ENCODE data around the gene ST6GALNAC6.
"Not testable (repeated sequence)": the region's sequence is repeated elsewhere in the genome, so short reads cannot be mapped to it uniquely, and the experiment has no call there.

ST6GALNAC6 gene

GRCh38 chr9:127887792-127888191, 11.6 kb downstream of the ST6GALNAC6 start:
- no peak for DNase-seq

DNA sequence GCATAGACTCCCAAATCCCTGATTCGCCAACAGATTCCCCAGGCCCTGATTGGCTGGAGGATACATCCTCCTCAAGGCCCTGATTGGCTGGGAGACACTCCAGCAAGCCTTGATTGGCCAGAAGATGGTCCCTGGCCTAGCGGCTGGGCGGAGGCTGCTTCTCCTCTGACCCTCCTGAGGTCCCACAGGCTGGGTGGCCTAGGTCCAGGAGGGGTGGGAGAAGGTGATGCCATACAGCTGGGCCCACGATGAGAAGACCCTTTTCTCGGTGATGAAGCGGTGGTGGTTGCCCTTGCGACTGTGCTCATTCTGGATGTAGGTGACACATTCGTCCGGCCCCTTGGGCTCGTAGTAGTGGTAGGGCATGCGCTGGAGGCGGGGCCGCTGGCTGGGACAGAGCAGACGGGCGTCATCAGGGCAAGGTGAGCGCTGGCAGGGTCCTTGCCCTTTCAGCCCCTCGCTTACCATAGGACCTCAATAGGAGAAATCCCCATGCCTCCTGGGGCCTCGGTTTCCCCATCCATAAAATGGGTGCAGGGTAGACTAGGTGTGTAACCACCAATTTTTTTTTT, 12.9 kb downstream of the ST6GALNAC6 start:
- DNase-seq = no peak

DNA sequence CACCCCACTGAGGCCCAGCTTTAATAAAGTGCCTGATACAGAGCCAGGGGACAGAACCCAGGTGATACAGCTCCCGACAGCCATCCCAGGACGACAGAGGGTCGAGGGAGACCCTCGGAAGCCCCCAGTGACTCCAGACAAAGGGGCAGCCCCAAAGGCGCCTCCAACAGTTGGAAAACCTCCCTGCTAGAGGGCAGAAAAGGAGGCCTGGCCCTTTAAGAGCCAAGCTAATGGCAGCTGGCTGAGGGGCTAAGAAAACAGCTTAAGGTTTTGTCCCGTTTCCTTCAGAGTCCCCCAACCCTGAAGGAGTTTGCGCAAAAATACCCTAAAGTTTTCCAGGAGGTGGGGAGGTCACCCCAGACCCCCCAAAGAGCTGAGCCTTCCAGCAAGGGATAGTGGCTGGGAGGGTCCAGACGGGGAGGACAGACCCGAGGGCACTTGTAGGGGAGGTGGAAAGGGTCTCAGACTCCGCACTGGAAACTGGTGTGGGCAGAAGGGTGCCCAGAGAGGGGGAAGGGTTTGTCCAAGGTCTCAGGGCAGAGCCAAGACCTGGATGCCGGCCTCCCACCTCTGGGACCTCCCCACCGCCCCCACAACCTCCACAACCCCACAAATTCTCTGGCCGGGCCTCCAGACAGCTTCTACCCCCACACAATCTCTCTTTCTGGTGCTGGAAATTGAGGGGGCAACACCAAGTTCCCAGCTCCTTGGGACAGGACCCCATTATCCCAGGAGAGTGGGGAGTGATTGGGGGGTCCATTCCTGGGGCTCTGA, 13.7 kb downstream of the ST6GALNAC6 start:
- no peak for DNase-seq

DNA sequence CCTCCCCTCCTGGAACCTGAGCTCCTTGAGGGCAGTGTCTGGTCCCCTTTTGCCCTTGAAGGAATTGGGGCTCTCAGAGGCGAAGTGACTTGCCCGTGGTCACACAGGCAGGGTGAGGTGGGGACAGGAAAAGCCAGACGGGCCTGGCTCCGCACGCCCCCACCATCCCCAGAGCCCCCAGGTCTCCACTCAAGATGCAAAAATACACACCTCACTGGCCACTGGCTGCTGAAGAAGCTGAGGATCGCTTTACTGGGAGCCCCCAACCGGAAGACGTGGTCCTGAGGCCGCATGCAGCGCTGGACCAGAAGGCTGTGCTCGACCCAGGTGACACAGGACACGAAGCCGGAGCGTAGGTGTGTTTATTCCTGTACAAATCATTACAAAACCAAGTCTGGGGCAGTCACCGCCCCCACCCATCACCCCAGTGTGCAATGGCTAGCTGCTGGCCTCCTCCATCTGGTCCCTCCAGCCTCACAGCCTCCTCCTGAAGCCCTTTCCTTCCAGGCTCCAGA, 14.4 kb downstream of the ST6GALNAC6 start:
- DNase-seq = no peak

- no peak for DNase-seq
Observed at GRCh38 chr9:127884427-127884911, 14.9 kb downstream of the ST6GALNAC6 start.

DNA sequence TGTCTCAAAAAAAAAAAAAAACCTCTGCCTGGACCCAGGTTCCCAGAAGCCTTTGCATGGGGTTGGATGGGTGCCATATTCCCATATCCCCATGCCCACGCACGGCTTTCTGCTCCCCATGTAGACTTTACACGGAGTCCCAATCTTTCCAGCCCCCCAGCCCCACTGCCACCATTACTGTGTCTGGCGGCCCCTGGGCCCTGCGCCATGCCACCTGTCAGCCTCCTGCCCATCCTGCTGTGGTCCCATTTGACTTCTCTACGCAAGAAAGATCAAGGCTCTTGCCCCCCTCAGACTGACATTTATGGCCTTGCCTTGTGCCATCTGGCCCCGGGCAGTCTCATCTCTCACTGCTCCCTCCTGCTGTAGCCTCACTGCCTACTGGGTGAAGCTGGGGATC, 15.4 kb downstream of the ST6GALNAC6 start:
- DNase-seq = no peak

DNA sequence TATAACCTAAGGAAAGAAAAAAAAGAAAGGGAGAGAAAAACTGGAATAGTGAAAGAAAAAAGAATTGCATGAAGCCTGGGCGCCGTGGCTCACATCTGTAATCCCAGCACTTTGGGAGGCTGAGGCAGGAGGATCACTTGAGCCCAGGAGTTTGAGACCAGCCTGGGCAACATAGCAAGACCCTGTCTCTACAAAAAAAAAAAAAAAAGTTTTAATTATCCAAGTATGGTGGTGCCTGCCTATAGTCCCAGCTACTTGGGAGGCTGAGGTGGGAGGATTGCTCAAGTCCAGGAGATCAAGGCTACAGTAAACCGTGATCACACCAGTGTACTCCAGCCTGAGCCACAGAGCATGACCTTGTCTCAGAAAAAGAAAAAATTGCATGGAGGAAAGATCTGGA, 17.7 kb downstream of the ST6GALNAC6 start:
- not testable (repeated sequence) for DNase-seq

DNA sequence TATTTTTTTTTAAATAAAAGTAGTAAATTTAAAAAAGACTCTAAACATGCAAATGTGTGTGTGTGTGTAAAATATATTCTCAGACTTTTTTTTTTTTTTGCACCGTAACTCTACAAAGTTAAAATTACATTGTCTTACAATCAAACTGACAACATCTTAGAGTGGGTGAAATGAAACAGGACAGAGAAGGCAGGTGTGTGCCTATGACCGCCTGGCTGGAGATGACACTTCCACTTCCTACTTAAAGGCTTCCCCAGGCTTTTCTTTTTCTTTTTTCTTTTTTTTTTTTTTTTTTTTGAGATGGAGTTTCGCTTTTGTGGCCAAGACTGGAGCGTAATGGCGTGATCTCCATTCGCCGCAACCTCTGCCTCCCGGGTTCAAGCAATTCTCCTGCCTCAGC, 19.3 kb downstream of the ST6GALNAC6 start:
- no peak for DNase-seq

DNA sequence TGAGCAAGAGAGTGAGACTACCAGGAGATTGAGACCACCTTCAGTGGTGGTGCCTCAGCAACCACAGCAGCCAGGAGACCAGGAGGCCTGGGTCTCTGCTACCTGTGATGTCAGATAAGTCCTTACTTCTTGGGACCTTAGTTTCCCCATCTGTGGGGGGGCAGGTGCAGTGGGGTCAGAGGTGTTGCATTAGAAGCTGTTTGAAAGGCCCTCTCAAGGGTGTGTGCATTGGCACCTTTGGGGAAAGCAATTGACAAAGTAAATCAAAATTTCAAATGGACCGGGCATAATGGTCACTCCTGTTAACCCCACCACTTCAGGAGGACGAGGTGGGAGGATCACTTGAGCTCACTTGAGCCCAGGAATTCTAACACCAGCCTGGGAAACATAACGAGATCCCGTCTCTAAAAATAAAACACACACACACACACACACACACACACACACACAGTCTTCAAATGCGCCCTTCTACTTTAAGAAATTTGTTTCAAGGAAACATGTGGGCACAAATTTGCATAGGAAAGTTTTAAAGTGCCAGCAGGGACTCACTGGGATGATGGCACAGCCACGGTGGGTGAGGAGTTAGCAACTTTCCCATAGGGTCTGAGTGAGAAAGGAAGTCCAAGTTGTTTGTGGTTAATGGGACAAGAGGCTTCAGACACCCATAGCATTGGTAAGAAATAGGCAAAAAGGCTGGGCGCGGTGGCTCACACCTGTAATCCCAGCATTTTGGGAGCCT, 20.6 kb downstream of the ST6GALNAC6 start:
- no peak for DNase-seq

DNA sequence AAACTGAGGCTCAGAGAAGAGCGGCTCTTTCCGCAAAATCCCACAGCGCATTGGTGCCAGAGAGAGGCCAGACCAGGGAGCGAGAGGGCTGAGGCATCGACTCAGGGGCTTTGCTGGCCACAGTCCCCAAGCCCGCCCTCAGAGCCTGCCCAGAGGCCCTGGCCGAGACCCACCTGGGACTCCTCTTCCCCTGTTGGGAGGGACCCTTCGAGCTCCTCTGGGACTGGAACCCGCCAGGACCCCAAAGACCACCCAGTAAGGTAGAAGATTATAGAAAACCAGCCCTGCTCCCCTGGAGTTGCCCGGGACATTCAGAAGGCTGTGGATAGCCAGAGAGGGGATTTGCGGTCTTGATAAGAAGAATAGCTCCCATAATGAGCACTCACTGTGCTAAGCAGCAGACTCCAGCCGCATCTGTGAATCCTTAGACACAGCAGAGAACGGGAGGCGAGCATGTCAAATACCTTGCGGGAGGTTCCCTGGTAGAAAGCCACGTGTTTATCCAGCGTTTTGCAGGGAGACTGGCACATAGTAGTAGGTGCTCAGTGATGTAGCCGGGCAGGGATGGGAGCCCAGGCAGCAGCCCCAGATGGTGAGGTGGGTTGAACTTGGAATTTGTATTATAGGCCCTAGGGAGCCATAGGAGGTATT, 21.3 kb downstream of the ST6GALNAC6 start:
- DNase-seq = no peak

DNA sequence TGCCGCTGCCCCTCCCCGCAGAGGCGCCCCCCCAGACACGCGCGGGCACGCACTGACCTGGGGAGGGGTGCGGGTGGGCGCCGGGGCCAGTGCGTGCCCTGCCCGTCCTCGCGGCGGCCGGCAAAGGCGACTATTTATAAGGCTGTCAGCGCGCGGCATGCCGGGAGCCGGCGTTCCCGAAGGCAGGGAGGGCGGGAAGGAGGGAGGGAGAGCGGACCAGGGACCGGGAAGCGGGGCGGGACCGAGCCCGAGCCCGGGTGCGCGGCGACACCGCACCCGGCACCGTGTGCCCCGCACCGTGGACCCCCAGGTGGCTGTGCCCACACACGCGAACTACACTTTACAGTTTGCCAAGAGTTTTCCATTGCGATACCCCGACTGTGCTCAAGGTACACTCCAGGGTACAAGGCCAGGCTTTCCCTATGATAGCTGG, 21.8 kb downstream of the ST6GALNAC6 start, which contains the start of gene AK1:
Gene AK1 (minus strand): TSS at position 110 of the 433 bp plus-strand sequence. CDS start 3,058 bp downstream, outside the sequence.
- DNase-seq = no peak

- no peak for DNase-seq
Observed at GRCh38 chr9:127876764-127877562, 22.4 kb downstream of the ST6GALNAC6 start.

- DNase-seq = no peak
Observed at GRCh38 chr9:127876026-127876763, 23.2 kb downstream of the ST6GALNAC6 start.

GRCh38 chr9:127875306-127875966, 24.0 kb downstream of the ST6GALNAC6 start:
- DNase-seq = no peak

DNA sequence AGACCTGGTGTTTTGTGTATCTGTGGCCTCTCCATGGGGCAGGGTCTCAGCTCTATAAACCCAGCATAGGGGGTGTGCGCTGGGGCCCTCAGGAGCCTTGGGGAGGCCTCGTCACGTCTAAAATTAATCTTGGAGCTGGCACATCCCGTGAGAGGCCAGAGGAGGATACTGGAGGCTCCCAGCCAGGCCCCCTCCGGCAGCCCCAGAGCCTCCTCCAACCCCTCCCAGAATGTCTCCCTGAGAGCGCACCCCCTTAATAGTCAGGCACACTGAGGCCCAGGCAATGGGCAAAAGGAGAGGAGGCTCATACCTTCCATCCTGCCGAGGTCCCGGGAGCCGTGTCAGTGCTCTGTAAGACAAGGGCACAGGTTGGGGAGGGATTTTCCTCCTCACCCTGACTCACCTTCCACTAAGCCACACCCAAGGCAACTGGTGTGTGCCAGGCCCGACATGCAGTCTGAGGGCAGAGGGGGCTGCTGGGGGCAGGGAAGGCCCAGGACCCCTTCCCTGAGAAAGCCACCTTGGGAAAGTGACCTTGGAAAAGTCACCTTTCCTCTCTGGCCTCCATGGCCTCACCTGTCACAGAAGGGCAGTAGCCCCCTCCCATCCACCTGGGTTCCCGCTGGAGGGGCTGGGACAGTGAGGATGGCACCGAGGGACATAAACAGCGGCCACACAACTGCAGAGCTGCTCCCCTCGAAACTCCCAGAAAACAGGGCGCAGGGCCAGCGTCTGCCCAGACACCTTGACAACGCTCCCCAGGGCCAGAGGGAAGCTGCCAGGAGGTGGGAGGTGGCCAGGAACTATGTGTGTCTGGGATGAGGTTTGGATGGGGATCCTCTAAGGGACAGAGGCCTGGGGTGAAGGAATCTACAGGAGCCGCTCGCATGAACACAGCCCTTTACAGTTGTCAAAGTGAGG, 24.8 kb downstream of the ST6GALNAC6 start:
- no peak for DNase-seq

GRCh38 chr9:127873886-127874285, 25.5 kb downstream of the ST6GALNAC6 start:
- no peak for DNase-seq

- no peak for DNase-seq
Observed at GRCh38 chr9:127873223-127873691, 26.1 kb downstream of the ST6GALNAC6 start.

DNA sequence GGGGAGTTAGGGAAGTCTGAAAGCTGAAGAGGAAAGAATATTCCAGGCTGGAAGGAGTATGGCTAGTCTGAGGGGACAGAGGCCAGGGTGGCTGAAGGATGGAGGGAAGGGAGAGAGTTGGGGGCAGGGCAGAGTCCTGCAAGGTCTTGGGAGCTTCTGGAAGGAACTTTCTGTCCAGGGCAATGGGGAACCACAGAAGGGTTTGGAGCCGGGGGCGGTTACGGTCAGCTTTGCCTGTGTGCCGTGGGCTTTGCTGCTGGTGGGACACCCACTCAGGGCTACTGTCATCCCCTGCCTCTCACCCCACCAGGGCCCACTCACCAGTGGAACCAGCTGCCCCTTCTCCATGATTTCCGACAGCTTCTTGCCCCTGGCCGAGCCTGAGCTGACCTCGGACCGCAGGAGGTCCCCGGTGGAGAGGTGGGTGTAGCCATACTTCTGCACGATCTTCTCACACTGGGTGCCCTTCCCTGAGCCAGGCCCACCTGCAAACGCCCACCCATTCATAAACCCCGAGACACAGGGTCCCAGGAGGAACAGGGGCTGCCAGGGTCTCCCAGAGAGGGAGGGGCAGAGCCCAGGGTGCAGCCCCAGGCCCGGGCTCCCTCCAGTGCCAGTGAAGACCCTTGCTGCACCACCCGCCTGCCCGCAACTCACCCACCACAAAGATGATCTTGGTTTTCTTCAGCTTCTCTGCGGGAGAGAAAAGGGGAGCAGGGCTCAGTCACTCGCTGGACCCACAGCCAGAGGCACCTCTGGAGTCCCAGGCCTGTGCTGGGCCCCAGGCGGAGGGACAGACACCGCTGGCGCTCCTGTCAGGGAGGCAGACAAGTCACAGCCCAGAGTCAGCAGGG, 26.8 kb downstream of the ST6GALNAC6 start:
- no peak for DNase-seq
